SK-N-SH (cell line): Measurements from ENCODE around the gene PEX26. TPM values are rescaled to one million over a fixed set of nuclear protein-coding genes. Genes with fewer than 3 reads are reported as not detected.

Experiments
- CHD2 ChIP-seq: fragments of 150-350 bp; IDR thresholded peaks from 2 replicates; pipeline ENCODE4 v1.6.1; 2018; ENCODE audit warnings: low read length; ENCODE audit not compliant: partially characterized antibody
- EP300 ChIP-seq, 2 experiments: IDR thresholded peaks; 2 replicates each; pipeline versions ENCODE4 v1.4.0 to v1.6.1; 2012; ENCODE audit warnings: borderline replicate concordance in 1 of 2, low read depth in 1 of 2, low read length in 1 of 2
- FOSL2 ChIP-seq: IDR thresholded peaks from 2 replicates; pipeline ENCODE4 v1.4.0; 2012; ENCODE audit warnings: low read depth, mild to moderate bottlenecking, moderate library complexity, borderline replicate concordance
- GABPA ChIP-seq: IDR thresholded peaks from 2 replicates; pipeline ENCODE4 v1.4.0; 2012; ENCODE audit warnings: low read depth, mild to moderate bottlenecking
- GATA2 ChIP-seq: sonication (generic); formaldehyde crosslinking; IDR thresholded peaks from 2 replicates; pipeline ENCODE4 v1.5.0; 2020; ENCODE audit warnings: mild to moderate bottlenecking, missing genetic modification reagents
- IRF3 ChIP-seq: fragments of 150-350 bp; IDR thresholded peaks from 2 replicates; pipeline ENCODE4 v1.6.1; 2016; ENCODE audit warnings: mild to moderate bottlenecking, low read depth, low read length
- JUND ChIP-seq: IDR thresholded peaks from 2 replicates; pipeline ENCODE4 v1.4.0; 2012
- PBX3 ChIP-seq: IDR thresholded peaks from 2 replicates; pipeline ENCODE4; 2012
- RFX5 ChIP-seq: IDR thresholded peaks from 2 replicates; pipeline ENCODE4 v1.6.1; 2012; ENCODE audit warnings: mild to moderate bottlenecking, improper control_type of control experiment, low read length
- RXRA ChIP-seq: IDR thresholded peaks from 2 replicates; pipeline ENCODE4 v1.4.0; 2012; ENCODE audit warnings: low read depth, mild to moderate bottlenecking, borderline replicate concordance
- SIN3A ChIP-seq: IDR thresholded peaks from 2 replicates; pipeline ENCODE4 v1.6.1; 2012; ENCODE audit warnings: low read depth, mild to moderate bottlenecking, low read length, moderate library complexity, borderline replicate concordance
- TAF1 ChIP-seq: IDR thresholded peaks from 2 replicates; pipeline ENCODE4 v1.6.1; 2012; ENCODE audit warnings: low read depth, mild to moderate bottlenecking, low read length, moderate library complexity, borderline replicate concordance
- TEAD4 ChIP-seq: IDR thresholded peaks from 2 replicates; pipeline ENCODE4 v1.4.0; 2012; ENCODE audit warnings: mild to moderate bottlenecking, borderline replicate concordance; ENCODE audit not compliant: insufficient read depth
- USF2 ChIP-seq: fragments of 150-350 bp; IDR thresholded peaks from 2 replicates; pipeline ENCODE4 v1.6.1; 2017; ENCODE audit warnings: antibody characterized with exemption, low read length, low read depth, borderline replicate concordance
- ZBTB33 ChIP-seq: IDR thresholded peaks from 2 replicates; pipeline ENCODE4 v1.4.0; 2012; ENCODE audit warnings: low read depth, borderline replicate concordance
- polyA plus RNA-seq, 3 experiments: library from polyadenylated mRNA; depleted of rRNA; stranded (reverse); fragments of >200 nt; gene quantifications; 2 replicates each; pipeline ENCODE4 v1.2.3, GENCODE V29; 2012

The PEX26 gene
- polyA plus RNA-seq, 1 of the 3 experiments (the other 2 are of a cell fraction) = 13.0 TPM

GRCh38 chr22:18032455-18033101, 45.2 kb upstream of the PEX26 start (continued):
- TF ChIP-seq PBX3 = peak; percentile 97
- 0 out of 2 replicates have a peak, but pooled peaks have one; percentile 28 for TF ChIP-seq GABPA
- TF ChIP-seq RFX5 = no peak
- peak; percentile 79 to 99 for TF ChIP-seq EP300 (IDR thresholded peaks at IDR 0.05; ENCODE audit: borderline replicate concordance in 1 of 2, low read depth in 1 of 2, low read length in 1 of 2)
- TF ChIP-seq CHD2 = no peak
- TF ChIP-seq RXRA = peak; percentile 91; the same call in 1 of the 2 replicates
- TF ChIP-seq FOSL2 = peak; percentile 96
- TF ChIP-seq JUND = peak; percentile 94
- TF ChIP-seq ZBTB33 = peak; percentile 85; the same call in 1 of the 2 replicates
- no peak for TF ChIP-seq TAF1
- no peak for TF ChIP-seq IRF3
- no peak for TF ChIP-seq USF2
- peak; percentile 98 for TF ChIP-seq TEAD4
- TF ChIP-seq SIN3A = peak; percentile 67
- no peak for TF ChIP-seq GATA2 (CRISPR knock-in tag)
